ENCODE measurements around the gene BEST2.

Gene BEST2

GRCh38 chr19:12727745-12728433 lies 23.7 kb upstream of the BEST2 start:
- in situ Hi-C loops (cut with HindIII; ENCODE audit: low sequenced_read_pairs), result no loop called here

GRCh38 chr19:12730064-12730463 lies 21.5 kb upstream of the BEST2 start:
- in situ Hi-C loops (cut with HindIII; ENCODE audit: low sequenced_read_pairs), result no loop called here

GRCh38 chr19:12731337-12731736 lies 20.3 kb upstream of the BEST2 start:
- in situ Hi-C loops (cut with HindIII; ENCODE audit: low sequenced_read_pairs), result no loop called here

GRCh38 chr19:12733369-12734214 lies 18.0 kb upstream of the BEST2 start:
- in situ Hi-C loops (cut with HindIII; ENCODE audit: low sequenced_read_pairs), result no loop called here

GRCh38 chr19:12736995-12737834 lies 14.4 kb upstream of the BEST2 start, which contains the start of gene GET3:
GET3 (plus strand) TSS chr19:12737497; CDS start chr19:12737506, 9 bp downstream.
- in situ Hi-C loops (cut with HindIII; ENCODE audit: low sequenced_read_pairs), result no loop called here

GRCh38 chr19:12737835-12738351 lies 13.7 kb upstream of the BEST2 start:
- in situ Hi-C loops (cut with HindIII; ENCODE audit: low sequenced_read_pairs), result no loop called here

DNA sequence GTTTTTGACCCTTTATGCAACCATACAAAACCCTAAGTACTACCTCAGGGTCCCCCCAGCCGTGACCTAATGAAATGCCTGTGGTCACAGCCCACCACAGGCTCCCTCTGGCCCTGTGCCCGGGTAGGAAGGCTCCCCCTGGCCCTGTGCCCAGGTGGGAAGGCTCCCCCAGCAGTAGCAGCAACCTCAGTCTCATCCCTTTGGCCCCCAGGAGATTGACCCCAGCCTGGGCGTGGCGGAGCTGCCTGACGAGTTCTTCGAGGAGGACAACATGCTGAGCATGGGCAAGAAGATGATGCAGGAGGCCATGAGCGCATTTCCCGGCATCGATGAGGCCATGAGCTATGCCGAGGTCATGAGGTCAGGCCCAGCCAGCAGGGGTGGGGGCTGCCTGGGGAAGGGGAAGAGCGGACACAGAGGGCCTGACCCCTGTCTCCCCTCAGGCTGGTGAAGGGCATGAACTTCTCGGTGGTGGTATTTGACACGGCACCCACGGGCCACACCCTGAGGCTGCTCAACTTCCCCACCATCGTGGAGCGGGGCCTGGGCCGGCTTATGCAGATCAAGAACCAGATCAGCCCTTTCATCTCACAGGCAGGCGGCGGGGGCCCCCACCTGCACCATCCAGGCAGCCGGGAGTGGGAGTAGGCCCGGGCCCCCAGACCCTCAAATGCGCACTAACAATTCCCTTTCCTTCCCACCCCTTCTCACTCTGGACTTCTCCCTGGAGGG lies 6.3 kb upstream of the BEST2 start:
- in situ Hi-C loops (cut with HindIII; ENCODE audit: low sequenced_read_pairs), result no loop called here

GRCh38 chr19:12748489-12748888 lies 3.1 kb upstream of the BEST2 start:
- in situ Hi-C loops (cut with HindIII; ENCODE audit: low sequenced_read_pairs), result no loop called here

DNA sequence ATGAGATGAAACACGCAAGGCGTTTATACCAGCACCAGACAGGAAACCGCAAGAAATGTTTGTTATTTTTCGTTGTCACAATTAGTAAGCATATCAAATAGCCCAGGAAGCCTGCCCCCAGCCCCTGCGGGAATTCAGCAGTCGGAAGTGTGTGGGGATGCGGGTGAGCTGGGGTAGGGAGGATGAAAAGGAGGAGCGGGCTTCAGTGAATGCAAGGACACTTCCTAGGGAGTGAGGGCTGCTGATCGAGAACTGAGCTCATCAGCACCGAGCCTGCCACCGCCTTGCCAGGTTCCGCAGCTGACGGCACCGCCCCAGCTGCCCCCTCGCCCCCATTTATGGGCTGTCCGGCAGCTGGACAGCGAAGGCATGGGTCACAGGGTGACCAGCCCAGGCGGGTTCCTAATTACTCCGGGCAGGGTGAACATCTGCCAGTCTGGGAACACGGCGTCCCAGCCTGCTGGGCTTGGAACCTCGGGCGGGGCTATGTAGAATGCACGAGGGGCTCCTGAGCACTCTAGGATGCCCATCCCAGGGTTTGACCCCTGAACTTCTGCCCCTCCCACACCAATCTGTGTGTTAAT lies 1.6 kb upstream of the BEST2 start:
- in situ Hi-C loops (cut with HindIII; ENCODE audit: low sequenced_read_pairs), result loop anchor here (5.0 kb wide), 1 partner anchor 48 kb away; no protein-coding TSS in a partner anchor

GRCh38 chr19:12750851-12751250 lies 740 bp upstream of the BEST2 start:
- in situ Hi-C loops (cut with HindIII; ENCODE audit: low sequenced_read_pairs), result loop anchor here (5.0 kb wide), 1 partner anchor 49 kb away; no protein-coding TSS in a partner anchor

GRCh38 chr19:12752056-12752781 lies 628 bp downstream of the BEST2 start:
- in situ Hi-C loops (cut with HindIII; ENCODE audit: low sequenced_read_pairs), result loop anchor here (5.0 kb wide), 1 partner anchor 50 kb away; no protein-coding TSS in a partner anchor

DNA sequence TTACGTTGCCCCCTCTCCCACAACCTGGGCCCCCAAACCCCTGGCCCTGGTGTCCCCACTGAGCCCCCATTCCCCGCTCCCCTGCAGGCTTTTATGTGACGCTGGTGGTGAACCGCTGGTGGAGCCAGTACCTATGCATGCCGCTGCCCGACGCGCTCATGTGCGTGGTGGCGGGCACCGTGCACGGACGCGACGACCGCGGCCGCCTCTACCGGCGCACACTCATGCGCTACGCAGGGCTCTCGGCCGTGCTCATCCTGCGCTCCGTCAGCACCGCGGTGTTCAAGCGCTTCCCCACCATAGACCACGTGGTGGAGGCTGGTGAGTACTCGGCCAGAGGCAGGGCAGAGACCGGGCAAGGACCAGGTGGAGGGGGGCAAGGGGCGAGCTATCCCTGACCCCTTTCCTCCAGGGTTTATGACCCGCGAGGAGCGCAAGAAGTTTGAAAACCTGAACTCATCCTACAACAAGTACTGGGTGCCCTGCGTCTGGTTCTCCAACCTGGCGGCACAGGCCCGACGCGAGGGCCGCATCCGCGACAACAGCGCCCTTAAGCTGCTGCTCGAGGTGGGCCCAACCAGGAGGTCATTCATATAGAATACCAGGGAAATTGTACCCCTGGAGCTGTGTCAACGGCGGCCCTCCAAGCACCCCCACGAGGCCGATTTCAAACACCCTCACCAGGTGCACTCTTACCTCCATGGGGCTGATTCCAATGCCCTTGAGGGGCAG lies 3.0 kb downstream of the BEST2 start:
- in situ Hi-C loops (cut with HindIII; ENCODE audit: low sequenced_read_pairs), result loop anchor here (5.0 kb wide), 1 partner anchor 52 kb away; no protein-coding TSS in a partner anchor

DNA sequence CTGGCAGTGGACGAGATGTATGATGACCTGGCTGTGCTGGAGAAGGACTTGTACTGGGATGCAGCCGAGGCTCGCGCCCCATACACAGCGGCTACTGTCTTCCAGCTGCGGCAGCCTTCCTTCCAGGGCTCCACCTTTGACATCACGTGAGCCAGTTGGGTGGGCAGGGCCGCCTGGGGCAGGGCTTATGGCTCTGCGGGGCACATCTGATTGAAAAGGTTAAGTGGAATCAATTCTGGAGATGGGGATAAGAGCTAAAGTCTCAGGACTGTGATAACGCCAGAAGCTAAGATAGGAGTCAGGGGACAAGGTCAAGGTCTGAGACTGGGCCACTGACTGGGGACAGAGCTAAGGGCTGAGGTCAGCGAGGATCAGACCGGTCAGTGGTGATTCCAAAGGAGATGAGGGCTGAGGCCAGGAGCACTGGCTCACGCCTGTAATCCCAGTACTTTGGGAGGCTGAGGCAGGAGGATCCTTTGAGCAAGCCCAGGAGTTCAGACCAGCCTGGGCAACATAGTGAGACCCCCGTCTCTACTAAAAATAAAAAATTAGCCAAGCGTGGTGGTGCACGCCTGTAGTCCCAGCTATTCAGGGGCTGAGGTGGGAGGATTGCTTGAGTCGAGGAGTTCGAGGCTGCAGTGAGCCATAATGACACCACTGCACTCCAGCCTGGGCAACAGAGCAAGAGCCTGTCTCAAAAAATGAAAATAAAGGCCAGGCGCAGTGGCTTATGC lies 4.7 kb downstream of the BEST2 start:
- in situ Hi-C loops (cut with HindIII; ENCODE audit: low sequenced_read_pairs), result no loop called here

- in situ Hi-C loops (cut with HindIII; ENCODE audit: low sequenced_read_pairs), result no loop called here
Measured at GRCh38 chr19:12757544-12758274, 6.1 kb downstream of the BEST2 start.

- in situ Hi-C loops (cut with HindIII; ENCODE audit: low sequenced_read_pairs), result no loop called here
Measured at GRCh38 chr19:12759686-12760085, 8.1 kb downstream of the BEST2 start.

- in situ Hi-C loops (cut with HindIII; ENCODE audit: low sequenced_read_pairs), result no loop called here
Measured at GRCh38 chr19:12763100-12763499, 11.5 kb downstream of the BEST2 start.

DNA sequence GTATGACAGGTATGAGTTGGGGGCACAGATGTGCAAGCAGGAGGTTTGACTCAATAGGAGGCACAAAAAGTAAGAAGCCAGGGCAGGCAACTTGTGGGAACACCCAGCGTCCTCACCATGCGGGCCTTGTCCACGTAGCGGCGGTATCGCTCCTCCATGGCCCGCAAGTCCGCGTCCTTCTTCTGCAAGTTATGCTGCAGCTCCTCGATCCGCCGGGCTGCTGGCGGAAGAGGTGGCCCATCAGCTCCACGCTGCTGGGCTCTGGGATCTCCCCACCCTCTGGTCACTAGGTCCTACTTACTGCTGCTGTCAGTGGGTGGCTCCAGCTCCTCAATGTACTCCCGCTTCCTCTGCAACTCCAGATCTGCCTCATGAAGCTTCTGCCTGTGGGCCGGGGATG lies 13.1 kb downstream of the BEST2 start:
- in situ Hi-C loops (cut with HindIII; ENCODE audit: low sequenced_read_pairs), result loop anchor here (5.0 kb wide), 2 partner anchors 53 to 83 kb away; no protein-coding TSS in a partner anchor

Data from endothelial cell of hepatic sinusoid (primary cell).